ENCODE results near the gene YY1.

DNA sequence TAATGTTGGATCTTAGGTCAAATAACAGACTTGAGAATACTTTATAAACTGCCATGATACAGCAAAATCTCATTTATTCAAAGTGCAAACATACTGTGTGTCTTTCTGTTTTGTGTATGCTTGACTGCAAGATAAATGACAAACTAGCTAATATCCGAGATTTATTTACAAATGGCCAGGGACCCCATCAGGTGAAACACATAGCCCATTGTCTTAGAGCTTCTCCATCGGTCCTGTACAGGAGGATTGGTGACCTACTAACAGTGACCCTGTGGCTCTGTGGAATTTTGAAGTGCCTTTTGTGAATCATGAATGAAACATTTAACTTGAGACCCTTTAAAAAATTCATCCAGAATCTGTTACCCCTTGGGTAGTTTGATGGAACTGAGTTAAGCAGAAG lies 40.2 kb downstream of the YY1 start:
- no peak for TF ChIP-seq GABPA (tag; conservative IDR thresholded peaks at IDR 0.05; ENCODE audit: low read depth)
- TF ChIP-seq SIX5 (IDR thresholded peaks at IDR 0.05; ENCODE audit: borderline replicate concordance in 1 of 2, insufficient read depth in 1 of 2, low read depth in 1 of 2, low read length in 2 of 2) = no peak
- TF ChIP-seq, protein P1, sequence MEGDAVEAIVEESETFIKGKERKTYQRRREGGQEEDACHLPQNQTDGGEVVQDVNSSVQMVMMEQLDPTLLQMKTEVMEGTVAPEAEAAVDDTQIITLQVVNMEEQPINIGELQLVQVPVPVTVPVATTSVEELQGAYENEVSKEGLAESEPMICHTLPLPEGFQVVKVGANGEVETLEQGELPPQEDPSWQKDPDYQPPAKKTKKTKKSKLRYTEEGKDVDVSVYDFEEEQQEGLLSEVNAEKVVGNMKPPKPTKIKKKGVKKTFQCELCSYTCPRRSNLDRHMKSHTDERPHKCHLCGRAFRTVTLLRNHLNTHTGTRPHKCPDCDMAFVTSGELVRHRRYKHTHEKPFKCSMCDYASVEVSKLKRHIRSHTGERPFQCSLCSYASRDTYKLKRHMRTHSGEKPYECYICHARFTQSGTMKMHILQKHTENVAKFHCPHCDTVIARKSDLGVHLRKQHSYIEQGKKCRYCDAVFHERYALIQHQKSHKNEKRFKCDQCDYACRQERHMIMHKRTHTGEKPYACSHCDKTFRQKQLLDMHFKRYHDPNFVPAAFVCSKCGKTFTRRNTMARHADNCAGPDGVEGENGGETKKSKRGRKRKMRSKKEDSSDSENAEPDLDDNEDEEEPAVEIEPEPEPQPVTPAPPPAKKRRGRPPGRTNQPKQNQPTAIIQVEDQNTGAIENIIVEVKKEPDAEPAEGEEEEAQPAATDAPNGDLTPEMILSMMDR (IDR thresholded peaks at IDR 0.05 in 2 of 3, conservative IDR thresholded peaks at IDR 0.05 in 1 of 3; ENCODE audit: insufficient read depth in 2 of 3, low read depth in 1 of 3, low read length in 3 of 3) = no peak
- no peak for TF ChIP-seq TBL1XR1 (IDR thresholded peaks at IDR 0.05; ENCODE audit: low read length in 2 of 2)
- TF ChIP-seq, protein P2, sequence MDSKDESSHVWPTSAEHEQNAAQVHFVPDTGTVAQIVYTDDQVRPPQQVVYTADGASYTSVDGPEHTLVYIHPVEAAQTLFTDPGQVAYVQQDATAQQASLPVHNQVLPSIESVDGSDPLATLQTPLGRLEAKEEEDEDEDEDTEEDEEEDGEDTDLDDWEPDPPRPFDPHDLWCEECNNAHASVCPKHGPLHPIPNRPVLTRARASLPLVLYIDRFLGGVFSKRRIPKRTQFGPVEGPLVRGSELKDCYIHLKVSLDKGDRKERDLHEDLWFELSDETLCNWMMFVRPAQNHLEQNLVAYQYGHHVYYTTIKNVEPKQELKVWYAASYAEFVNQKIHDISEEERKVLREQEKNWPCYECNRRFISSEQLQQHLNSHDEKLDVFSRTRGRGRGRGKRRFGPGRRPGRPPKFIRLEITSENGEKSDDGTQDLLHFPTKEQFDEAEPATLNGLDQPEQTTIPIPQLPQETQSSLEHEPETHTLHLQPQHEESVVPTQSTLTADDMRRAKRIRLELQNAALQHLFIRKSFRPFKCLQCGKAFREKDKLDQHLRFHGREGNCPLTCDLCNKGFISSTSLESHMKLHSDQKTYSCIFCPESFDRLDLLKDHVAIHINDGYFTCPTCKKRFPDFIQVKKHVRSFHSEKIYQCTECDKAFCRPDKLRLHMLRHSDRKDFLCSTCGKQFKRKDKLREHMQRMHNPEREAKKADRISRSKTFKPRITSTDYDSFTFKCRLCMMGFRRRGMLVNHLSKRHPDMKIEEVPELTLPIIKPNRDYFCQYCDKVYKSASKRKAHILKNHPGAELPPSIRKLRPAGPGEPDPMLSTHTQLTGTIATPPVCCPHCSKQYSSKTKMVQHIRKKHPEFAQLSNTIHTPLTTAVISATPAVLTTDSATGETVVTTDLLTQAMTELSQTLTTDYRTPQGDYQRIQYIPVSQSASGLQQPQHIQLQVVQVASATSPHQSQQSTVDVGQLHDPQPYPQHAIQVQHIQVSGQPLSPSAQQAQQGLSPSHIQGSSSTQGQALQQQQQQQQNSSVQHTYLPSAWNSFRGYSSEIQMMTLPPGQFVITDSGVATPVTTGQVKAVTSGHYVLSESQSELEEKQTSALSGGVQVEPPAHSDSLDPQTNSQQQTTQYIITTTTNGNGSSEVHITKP (IDR thresholded peaks at IDR 0.05; ENCODE audit: partially characterized antibody) = no peak
- no peak for TF ChIP-seq BMI1 (IDR thresholded peaks at IDR 0.05; ENCODE audit: low read length)
- no peak for TF ChIP-seq ZSCAN32 (CRISPR knock-in tag; IDR thresholded peaks at IDR 0.05)
- no peak for TF ChIP-seq LCOR (CRISPR knock-in tag; IDR thresholded peaks at IDR 0.05)
- no peak for TF ChIP-seq POLR2AphosphoS2 (IDR thresholded peaks at IDR 0.05; ENCODE audit: low read length)
- TF ChIP-seq, protein P3, sequence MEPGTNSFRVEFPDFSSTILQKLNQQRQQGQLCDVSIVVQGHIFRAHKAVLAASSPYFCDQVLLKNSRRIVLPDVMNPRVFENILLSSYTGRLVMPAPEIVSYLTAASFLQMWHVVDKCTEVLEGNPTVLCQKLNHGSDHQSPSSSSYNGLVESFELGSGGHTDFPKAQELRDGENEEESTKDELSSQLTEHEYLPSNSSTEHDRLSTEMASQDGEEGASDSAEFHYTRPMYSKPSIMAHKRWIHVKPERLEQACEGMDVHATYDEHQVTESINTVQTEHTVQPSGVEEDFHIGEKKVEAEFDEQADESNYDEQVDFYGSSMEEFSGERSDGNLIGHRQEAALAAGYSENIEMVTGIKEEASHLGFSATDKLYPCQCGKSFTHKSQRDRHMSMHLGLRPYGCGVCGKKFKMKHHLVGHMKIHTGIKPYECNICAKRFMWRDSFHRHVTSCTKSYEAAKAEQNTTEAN (CRISPR knock-in tag; IDR thresholded peaks at IDR 0.05) = no peak
